CD4-positive, alpha-beta T cell treated with Interleukin-6 at 100 ng/mL for 8 hours (primary cell): ENCODE results near the gene C3AR1.
A peak's percentile ranks its signal among the peaks of the same experiment; 100 is the strongest.
"Not testable (repeated sequence)": the region's sequence is repeated elsewhere in the genome, so short reads cannot be mapped to it uniquely, and the experiment has no call there.

Experiments
- DNase-seq: peaks from one replicate; pipeline ENCODE4 v3.0.0-alpha.2; 2020; ENCODE audit warnings: mixed read lengths, low spot score

Gene C3AR1

GRCh38 chr12:8065991-8066594 lies at the start of gene C3AR1:
Gene C3AR1 (minus strand): TSS chr12:8066359. CDS start chr12:8060185, 6,174 bp downstream.
- DNase-seq: peak; percentile 71

GRCh38 chr12:8113117-8113516 lies 47.0 kb upstream of the C3AR1 start:
- DNase-seq: not testable (repeated sequence)

- peak; percentile 71 for DNase-seq
Observed at GRCh38 chr12:8108808-8109398, 42.7 kb upstream of the C3AR1 start.

GRCh38 chr12:8099235-8099634 lies 33.1 kb upstream of the C3AR1 start:
- no peak for DNase-seq

- no peak for DNase-seq
Observed at GRCh38 chr12:8096281-8096915, 30.2 kb upstream of the C3AR1 start.

- no peak for DNase-seq
Observed at GRCh38 chr12:8093291-8093690, 27.1 kb upstream of the C3AR1 start.

GRCh38 chr12:8089716-8090115 lies 23.6 kb upstream of the C3AR1 start:
- DNase-seq: no peak

GRCh38 chr12:8089277-8089676 lies 23.1 kb upstream of the C3AR1 start:
- DNase-seq: not testable (repeated sequence)

- peak; percentile 63 for DNase-seq
Observed at GRCh38 chr12:8088574-8088973, 22.4 kb upstream of the C3AR1 start.

GRCh38 chr12:8087666-8088065 lies 21.5 kb upstream of the C3AR1 start:
- no peak for DNase-seq

- not testable (repeated sequence) for DNase-seq
Observed at GRCh38 chr12:8084351-8084750, 18.2 kb upstream of the C3AR1 start.

- DNase-seq: no peak
Observed at GRCh38 chr12:8082808-8083100, 16.6 kb upstream of the C3AR1 start.

- DNase-seq: peak; percentile 25
Observed at GRCh38 chr12:8081251-8081920, 15.2 kb upstream of the C3AR1 start.

- no peak for DNase-seq
Observed at GRCh38 chr12:8080120-8080519, 14.0 kb upstream of the C3AR1 start.

GRCh38 chr12:8078916-8079315 lies 12.8 kb upstream of the C3AR1 start:
- DNase-seq: no peak

GRCh38 chr12:8078398-8078797 lies 12.2 kb upstream of the C3AR1 start:
- peak; percentile 81 for DNase-seq

GRCh38 chr12:8077207-8077606 lies 11.0 kb upstream of the C3AR1 start:
- no peak for DNase-seq

- no peak for DNase-seq
Observed at GRCh38 chr12:8076366-8076765, 10.2 kb upstream of the C3AR1 start.

GRCh38 chr12:8075935-8076334 lies 9.8 kb upstream of the C3AR1 start:
- DNase-seq: no peak

GRCh38 chr12:8071820-8072219 lies 5.7 kb upstream of the C3AR1 start:
- DNase-seq: not testable (repeated sequence)

GRCh38 chr12:8069582-8069981 lies 3.4 kb upstream of the C3AR1 start:
- DNase-seq: no peak

GRCh38 chr12:8064131-8064530 lies 2.0 kb downstream of the C3AR1 start:
- no peak for DNase-seq

GRCh38 chr12:8058506-8058905 lies 7.7 kb downstream of the C3AR1 start:
- DNase-seq: no peak
